WTC11 (cell line): ENCODE measurements around the gene DEPDC5.

Source experiments
- CTCF ChIP-seq: fragments of 200-600 bp; IDR thresholded peaks from 2 replicates; pipeline ENCODE4 v1.8.0; 2022; ENCODE audit warnings: antibody characterized with exemption
- E2F5 ChIP-seq: sonication (generic); formaldehyde crosslinking; IDR thresholded peaks from 2 replicates; pipeline ENCODE4 v1.8.1; 2022; ENCODE audit warnings: mild to moderate bottlenecking, moderate library complexity, missing genetic modification reagents
- FOXJ3 ChIP-seq: sonication (generic); formaldehyde crosslinking; IDR thresholded peaks from 2 replicates; pipeline ENCODE4 v1.9.0; 2021; ENCODE audit warnings: missing genetic modification reagents, mild to moderate bottlenecking, borderline replicate concordance
- NFATC4 ChIP-seq: fragments of 250-450 bp; sonication (Bioruptor Pico); IDR thresholded peaks from 2 replicates; pipeline ENCODE4 v1.9.0; 2021; ENCODE audit warnings: mild to moderate bottlenecking
- TEAD4 ChIP-seq: sonication (generic); formaldehyde crosslinking; IDR thresholded peaks from 2 replicates; pipeline ENCODE4 v1.8.0; 2022; ENCODE audit warnings: mild to moderate bottlenecking, missing genetic modification reagents
- USF1 ChIP-seq: sonication (generic); formaldehyde crosslinking; IDR thresholded peaks from 2 replicates; pipeline ENCODE4 v1.8.0; 2022; ENCODE audit warnings: mild to moderate bottlenecking, missing genetic modification reagents

- TF ChIP-seq FOXJ3 (CRISPR knock-in tag) (no peak), CTCF (no peak), TEAD4 (no peak), USF1 (no peak), NFATC4 (CRISPR knock-in tag) (no peak), E2F5 (CRISPR knock-in tag) (no peak)
These were observed 14.7 kb downstream of the DEPDC5 start for GRCh38 chr22:31768422-31769059.
